Measurements from ENCODE around the gene EIF2S3B. TPM values are rescaled to one million over a fixed set of nuclear protein-coding genes. Genes with fewer than 3 reads are reported as not detected.

Gene EIF2S3B
- total RNA-seq, 1 experiment from 2014 or later: 3.8 TPM

- POLR2A ChIA-PET (ENCODE audit: low non-redundant PET): no interaction called here
- Histone ChIP-seq H3K36me3 (ENCODE audit: insufficient read depth, low read length, poor library complexity, severe bottlenecking) (no peaks in the 10 kb centered on the region), H3K4me1 (ENCODE audit: insufficient read depth, low read length, poor library complexity, severe bottlenecking) (no peaks in the 10 kb centered on the region), H3K9me3 (ENCODE audit: low read depth, low read length, poor library complexity, severe bottlenecking) (no peaks in the 10 kb centered on the region), H3K27ac (ENCODE audit: low read depth, low read length, poor library complexity, severe bottlenecking) (no peak overlapping the region), H3K4me3 (ENCODE audit: low read depth, low read length, poor library complexity, severe bottlenecking) (no peak overlapping the region), H3K27me3 (replicated peaks; ENCODE audit: insufficient read depth, low read depth, low read length, poor library complexity) (no peaks in the 10 kb centered on the region)
- no peak for TF ChIP-seq CTCF (conservative IDR thresholded peaks at IDR 0.05; ENCODE audit: low read depth, low read length)
- TF ChIP-seq EZH2 (IDR thresholded peaks at IDR 0.05; ENCODE audit: borderline replicate concordance, low read depth, low read length, poor library complexity, severe bottlenecking): no peak
- no peak for DNase-seq (ENCODE audit: low spot score)
- CTCF ChIA-PET: no interaction called here
- no TSS peak for BruUV-seq (replicated peaks)
- intact Hi-C loops (cut with micrococcal nuclease; ENCODE audit: unreplicated experiment): no loop called here
These were observed 23.9 kb downstream of the EIF2S3B start for GRCh38 chr12:10529603-10530002.

- intact Hi-C loops (cut with micrococcal nuclease; ENCODE audit: unreplicated experiment): no loop called here
- no TSS peak for BruUV-seq (replicated peaks)
- Histone ChIP-seq H3K27me3 (replicated peaks; ENCODE audit: insufficient read depth, low read depth, low read length, poor library complexity) (no peaks in the 10 kb centered on the region), H3K9me3 (ENCODE audit: low read depth, low read length, poor library complexity, severe bottlenecking) (no peaks in the 10 kb centered on the region), H3K27ac (ENCODE audit: low read depth, low read length, poor library complexity, severe bottlenecking) (no peak overlapping the region), H3K36me3 (ENCODE audit: insufficient read depth, low read length, poor library complexity, severe bottlenecking) (no peaks in the 10 kb centered on the region), H3K4me3 (ENCODE audit: low read depth, low read length, poor library complexity, severe bottlenecking) (no peak overlapping the region), H3K4me1 (ENCODE audit: insufficient read depth, low read length, poor library complexity, severe bottlenecking) (no peaks in the 10 kb centered on the region)
- no peak for DNase-seq (ENCODE audit: low spot score)
- ChIA-PET POLR2A (ENCODE audit: low non-redundant PET) (no interaction called here), CTCF (no interaction called here)
- TF ChIP-seq CTCF (conservative IDR thresholded peaks at IDR 0.05; ENCODE audit: low read depth, low read length) (no peak), EZH2 (IDR thresholded peaks at IDR 0.05; ENCODE audit: borderline replicate concordance, low read depth, low read length, poor library complexity, severe bottlenecking) (no peak)
These were observed 32.0 kb downstream of the EIF2S3B start for GRCh38 chr12:10537721-10538120.

- Histone ChIP-seq H3K27me3 (replicated peaks; ENCODE audit: insufficient read depth, low read depth, low read length, poor library complexity) (peaks cover 2% of the 10 kb centered on the region), H3K9me3 (ENCODE audit: low read depth, low read length, poor library complexity, severe bottlenecking) (no peaks in the 10 kb centered on the region), H3K27ac (ENCODE audit: low read depth, low read length, poor library complexity, severe bottlenecking) (no peak overlapping the region), H3K4me1 (ENCODE audit: insufficient read depth, low read length, poor library complexity, severe bottlenecking) (no peaks in the 10 kb centered on the region), H3K4me3 (ENCODE audit: low read depth, low read length, poor library complexity, severe bottlenecking) (no peak overlapping the region), H3K36me3 (ENCODE audit: insufficient read depth, low read length, poor library complexity, severe bottlenecking) (no peaks in the 10 kb centered on the region)
- TF ChIP-seq CTCF (conservative IDR thresholded peaks at IDR 0.05; ENCODE audit: low read depth, low read length) (no peak), EZH2 (IDR thresholded peaks at IDR 0.05; ENCODE audit: borderline replicate concordance, low read depth, low read length, poor library complexity, severe bottlenecking) (no peak)
- no TSS peak for BruUV-seq (replicated peaks)
- DNase-seq (ENCODE audit: low spot score): no peak
- intact Hi-C loops (cut with micrococcal nuclease; ENCODE audit: unreplicated experiment): no loop called here
- POLR2A ChIA-PET (ENCODE audit: low non-redundant PET): no interaction called here
- CTCF ChIA-PET: no interaction called here
These were observed 35.1 kb downstream of the EIF2S3B start for GRCh38 chr12:10540776-10541205.

Measured in A673 (cell line).